ENCODE data around the gene EIF2B4. TPM values are rescaled to one million over a fixed set of nuclear protein-coding genes. Genes with fewer than 3 reads are reported as not detected.

The EIF2B4 gene
- total and polyA plus RNA-seq, 9 of the 15 experiments (the other 6 are each of a cell fraction or from before 2014, with no cell fraction given) = 29.7 to 80.3 (median 58.9) TPM

DNA sequence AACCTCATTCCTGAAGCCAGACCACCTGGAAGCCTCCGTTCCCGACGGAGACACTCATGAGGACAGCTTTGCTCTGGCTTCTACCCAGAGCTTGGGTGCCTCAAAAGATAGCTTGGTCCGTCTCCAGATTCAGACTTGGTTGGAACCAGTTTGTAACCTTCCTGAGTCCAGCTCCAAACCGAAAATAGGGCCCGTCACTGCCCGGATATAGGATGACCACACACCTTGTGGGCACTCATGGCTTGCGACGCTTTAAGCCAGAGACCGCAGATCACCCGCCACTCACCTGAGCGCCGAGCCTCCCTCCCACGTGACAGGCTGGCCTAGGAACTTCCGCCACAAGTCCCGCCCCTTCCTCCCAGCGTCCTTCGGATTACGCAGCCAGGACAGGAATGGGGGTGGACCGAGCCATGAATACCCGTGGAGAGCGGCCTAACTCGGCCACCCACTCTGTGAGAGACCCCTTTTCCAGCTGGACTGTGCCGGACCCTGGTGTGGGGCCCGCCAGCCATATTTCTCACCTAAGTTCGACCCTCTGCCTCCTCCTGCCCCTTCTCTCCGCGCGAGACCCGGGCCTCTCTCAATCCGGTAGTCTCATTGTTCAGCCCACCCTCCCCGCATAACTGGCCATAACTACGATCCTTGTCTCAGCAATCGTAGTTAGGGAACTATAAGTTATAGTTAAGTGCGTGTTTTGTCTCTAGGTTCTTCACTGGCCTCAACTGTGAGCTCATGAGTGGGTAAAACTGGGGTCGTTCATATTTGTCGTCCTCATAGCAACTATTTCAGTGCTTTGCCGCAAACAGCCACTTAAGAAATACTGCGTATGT lies 47.2 kb downstream of the EIF2B4 start, which contains the start of gene MPV17 (continued):
- TF ChIP-seq ZFPM2 (CRISPR knock-in tag; IDR thresholded peaks at IDR 0.05) = no peak
- TF ChIP-seq, protein P1, sequence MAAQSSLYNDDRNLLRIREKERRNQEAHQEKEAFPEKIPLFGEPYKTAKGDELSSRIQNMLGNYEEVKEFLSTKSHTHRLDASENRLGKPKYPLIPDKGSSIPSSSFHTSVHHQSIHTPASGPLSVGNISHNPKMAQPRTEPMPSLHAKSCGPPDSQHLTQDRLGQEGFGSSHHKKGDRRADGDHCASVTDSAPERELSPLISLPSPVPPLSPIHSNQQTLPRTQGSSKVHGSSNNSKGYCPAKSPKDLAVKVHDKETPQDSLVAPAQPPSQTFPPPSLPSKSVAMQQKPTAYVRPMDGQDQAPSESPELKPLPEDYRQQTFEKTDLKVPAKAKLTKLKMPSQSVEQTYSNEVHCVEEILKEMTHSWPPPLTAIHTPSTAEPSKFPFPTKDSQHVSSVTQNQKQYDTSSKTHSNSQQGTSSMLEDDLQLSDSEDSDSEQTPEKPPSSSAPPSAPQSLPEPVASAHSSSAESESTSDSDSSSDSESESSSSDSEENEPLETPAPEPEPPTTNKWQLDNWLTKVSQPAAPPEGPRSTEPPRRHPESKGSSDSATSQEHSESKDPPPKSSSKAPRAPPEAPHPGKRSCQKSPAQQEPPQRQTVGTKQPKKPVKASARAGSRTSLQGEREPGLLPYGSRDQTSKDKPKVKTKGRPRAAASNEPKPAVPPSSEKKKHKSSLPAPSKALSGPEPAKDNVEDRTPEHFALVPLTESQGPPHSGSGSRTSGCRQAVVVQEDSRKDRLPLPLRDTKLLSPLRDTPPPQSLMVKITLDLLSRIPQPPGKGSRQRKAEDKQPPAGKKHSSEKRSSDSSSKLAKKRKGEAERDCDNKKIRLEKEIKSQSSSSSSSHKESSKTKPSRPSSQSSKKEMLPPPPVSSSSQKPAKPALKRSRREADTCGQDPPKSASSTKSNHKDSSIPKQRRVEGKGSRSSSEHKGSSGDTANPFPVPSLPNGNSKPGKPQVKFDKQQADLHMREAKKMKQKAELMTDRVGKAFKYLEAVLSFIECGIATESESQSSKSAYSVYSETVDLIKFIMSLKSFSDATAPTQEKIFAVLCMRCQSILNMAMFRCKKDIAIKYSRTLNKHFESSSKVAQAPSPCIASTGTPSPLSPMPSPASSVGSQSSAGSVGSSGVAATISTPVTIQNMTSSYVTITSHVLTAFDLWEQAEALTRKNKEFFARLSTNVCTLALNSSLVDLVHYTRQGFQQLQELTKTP (IDR thresholded peaks at IDR 0.05; ENCODE audit: low read depth in 1 of 2, partially characterized antibody in 2 of 2) = no peak
- TF ChIP-seq NFE2 (IDR thresholded peaks at IDR 0.05; ENCODE audit: low read depth) = no peak; the same call in 1 of the 2 replicates
- TF ChIP-seq CREM (IDR thresholded peaks at IDR 0.05; ENCODE audit: low read depth) = peak; percentile 89
- TF ChIP-seq ZFP1 (CRISPR knock-in tag; IDR thresholded peaks at IDR 0.05) = no peak
- TF ChIP-seq RBM17 (IDR thresholded peaks at IDR 0.05; ENCODE audit: borderline replicate concordance, low read depth, low read length) = no peak
- no peak for TF ChIP-seq ILK (tag; IDR thresholded peaks at IDR 0.05; ENCODE audit: borderline replicate concordance, low read depth)
- TF ChIP-seq GABPB1 (CRISPR knock-in tag; IDR thresholded peaks at IDR 0.05) = peak; percentile 92
- TF ChIP-seq, protein P2, sequence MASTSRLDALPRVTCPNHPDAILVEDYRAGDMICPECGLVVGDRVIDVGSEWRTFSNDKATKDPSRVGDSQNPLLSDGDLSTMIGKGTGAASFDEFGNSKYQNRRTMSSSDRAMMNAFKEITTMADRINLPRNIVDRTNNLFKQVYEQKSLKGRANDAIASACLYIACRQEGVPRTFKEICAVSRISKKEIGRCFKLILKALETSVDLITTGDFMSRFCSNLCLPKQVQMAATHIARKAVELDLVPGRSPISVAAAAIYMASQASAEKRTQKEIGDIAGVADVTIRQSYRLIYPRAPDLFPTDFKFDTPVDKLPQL (IDR thresholded peaks at IDR 0.05; ENCODE audit: extremely low read depth, insufficient read length) = no peak
- peak; percentile 62 for TF ChIP-seq EGR1 (conservative IDR thresholded peaks at IDR 0.05)
- no peak for TF ChIP-seq TARDBP (IDR thresholded peaks at IDR 0.05)
- TF ChIP-seq SMARCB1 (IDR thresholded peaks at IDR 0.05; ENCODE audit: insufficient read length, low read depth) = no peak
- TF ChIP-seq, protein P3, sequence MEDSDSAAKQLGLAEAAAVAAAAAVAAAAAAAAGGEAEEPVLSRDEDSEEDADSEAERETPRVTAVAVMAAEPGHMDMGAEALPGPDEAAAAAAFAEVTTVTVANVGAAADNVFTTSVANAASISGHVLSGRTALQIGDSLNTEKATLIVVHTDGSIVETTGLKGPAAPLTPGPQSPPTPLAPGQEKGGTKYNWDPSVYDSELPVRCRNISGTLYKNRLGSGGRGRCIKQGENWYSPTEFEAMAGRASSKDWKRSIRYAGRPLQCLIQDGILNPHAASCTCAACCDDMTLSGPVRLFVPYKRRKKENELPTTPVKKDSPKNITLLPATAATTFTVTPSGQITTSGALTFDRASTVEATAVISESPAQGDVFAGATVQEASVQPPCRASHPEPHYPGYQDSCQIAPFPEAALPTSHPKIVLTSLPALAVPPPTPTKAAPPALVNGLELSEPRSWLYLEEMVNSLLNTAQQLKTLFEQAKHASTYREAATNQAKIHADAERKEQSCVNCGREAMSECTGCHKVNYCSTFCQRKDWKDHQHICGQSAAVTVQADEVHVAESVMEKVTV (CRISPR knock-in tag; IDR thresholded peaks at IDR 0.05) = no peak
- peak; percentile 85; the same call in 1 of the 2 replicates for TF ChIP-seq HDAC2 (IDR thresholded peaks at IDR 0.05)
- no peak for TF ChIP-seq GATA2 (CRISPR knock-in tag; IDR thresholded peaks at IDR 0.05)
- TF ChIP-seq, protein P4, sequence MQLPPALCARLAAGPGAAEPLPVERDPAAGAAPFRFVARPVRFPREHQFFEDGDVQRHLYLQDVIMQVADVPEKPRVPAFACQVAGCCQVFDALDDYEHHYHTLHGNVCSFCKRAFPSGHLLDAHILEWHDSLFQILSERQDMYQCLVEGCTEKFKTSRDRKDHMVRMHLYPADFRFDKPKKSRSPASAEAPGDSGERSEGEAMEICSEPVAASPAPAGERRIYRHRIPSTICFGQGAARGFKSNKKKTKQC (CRISPR knock-in tag; IDR thresholded peaks at IDR 0.05) = no peak
- no peak for TF ChIP-seq ZNF583 (CRISPR knock-in tag; IDR thresholded peaks at IDR 0.05)
- TF ChIP-seq BACH1 (tag; IDR thresholded peaks at IDR 0.05) = peak; percentile 61; the same call in 1 of the 2 replicates
- peak; percentile 68; the same call in 1 of the 2 replicates for TF ChIP-seq ZZZ3 (IDR thresholded peaks at IDR 0.05)
- TF ChIP-seq, protein P5, sequence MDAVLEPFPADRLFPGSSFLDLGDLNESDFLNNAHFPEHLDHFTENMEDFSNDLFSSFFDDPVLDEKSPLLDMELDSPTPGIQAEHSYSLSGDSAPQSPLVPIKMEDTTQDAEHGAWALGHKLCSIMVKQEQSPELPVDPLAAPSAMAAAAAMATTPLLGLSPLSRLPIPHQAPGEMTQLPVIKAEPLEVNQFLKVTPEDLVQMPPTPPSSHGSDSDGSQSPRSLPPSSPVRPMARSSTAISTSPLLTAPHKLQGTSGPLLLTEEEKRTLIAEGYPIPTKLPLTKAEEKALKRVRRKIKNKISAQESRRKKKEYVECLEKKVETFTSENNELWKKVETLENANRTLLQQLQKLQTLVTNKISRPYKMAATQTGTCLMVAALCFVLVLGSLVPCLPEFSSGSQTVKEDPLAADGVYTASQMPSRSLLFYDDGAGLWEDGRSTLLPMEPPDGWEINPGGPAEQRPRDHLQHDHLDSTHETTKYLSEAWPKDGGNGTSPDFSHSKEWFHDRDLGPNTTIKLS (IDR thresholded peaks at IDR 0.05; ENCODE audit: borderline replicate concordance, low read depth) = peak; percentile 63; the same call in 1 of the 2 replicates

All from K562 (cell line).